ENCODE data around the gene MGAT2.
A peak's percentile ranks its signal among the peaks of the same experiment; 100 is the strongest.

DNA sequence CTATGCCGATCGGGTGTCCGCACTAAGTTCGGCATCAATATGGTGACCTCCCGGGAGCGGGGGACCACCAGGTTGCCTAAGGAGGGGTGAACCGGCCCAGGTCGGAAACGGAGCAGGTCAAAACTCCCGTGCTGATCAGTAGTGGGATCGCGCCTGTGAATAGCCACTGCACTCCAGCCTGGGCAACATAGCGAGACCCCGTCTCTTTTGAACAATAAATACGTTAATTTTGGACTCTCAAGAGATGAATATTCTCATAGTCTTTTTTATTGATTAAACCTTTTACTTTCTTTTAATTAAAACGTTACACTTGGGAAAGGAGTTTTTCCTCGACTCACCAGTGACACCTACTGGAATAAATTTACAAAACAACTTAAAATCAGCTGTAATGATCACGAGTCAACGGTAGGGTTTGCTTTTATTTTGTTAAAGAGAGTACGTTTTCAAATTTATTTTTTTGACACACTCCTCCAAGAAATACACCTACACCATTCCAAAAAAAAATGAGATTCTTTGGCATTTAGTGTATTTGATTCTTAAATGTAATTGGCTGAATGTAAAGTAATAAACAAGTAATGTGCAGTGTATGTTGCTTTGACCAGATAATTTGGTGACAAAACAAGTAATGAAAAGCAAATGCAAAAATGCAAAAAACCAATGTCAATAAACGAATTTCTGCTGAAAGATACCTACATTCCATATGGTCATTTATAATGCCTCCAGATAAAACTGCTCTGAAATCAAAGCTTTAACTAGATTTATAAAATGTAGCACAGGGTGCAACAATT is 33.7 kb upstream of the MGAT2 start:
- TF ChIP-seq POLR2A (IDR thresholded peaks at IDR 0.05): no peak
- TF ChIP-seq, protein P1, sequence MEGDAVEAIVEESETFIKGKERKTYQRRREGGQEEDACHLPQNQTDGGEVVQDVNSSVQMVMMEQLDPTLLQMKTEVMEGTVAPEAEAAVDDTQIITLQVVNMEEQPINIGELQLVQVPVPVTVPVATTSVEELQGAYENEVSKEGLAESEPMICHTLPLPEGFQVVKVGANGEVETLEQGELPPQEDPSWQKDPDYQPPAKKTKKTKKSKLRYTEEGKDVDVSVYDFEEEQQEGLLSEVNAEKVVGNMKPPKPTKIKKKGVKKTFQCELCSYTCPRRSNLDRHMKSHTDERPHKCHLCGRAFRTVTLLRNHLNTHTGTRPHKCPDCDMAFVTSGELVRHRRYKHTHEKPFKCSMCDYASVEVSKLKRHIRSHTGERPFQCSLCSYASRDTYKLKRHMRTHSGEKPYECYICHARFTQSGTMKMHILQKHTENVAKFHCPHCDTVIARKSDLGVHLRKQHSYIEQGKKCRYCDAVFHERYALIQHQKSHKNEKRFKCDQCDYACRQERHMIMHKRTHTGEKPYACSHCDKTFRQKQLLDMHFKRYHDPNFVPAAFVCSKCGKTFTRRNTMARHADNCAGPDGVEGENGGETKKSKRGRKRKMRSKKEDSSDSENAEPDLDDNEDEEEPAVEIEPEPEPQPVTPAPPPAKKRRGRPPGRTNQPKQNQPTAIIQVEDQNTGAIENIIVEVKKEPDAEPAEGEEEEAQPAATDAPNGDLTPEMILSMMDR (IDR thresholded peaks at IDR 0.05): peak; percentile 71 to 91 (median 82)
